LNCaP clone FGC (cell line): ENCODE data around the gene RAB8A.

Source experiments
- DNase-seq: peaks from one replicate; pipeline ENCODE4 v3.0.0-alpha.2; 2011; ENCODE audit warnings: low read depth
- H3K4me3 ChIP-seq: 2 replicates; pipeline ENCODE4 v1.5.1; 2011; ENCODE audit warnings: mild to moderate bottlenecking, low read depth, low read length, control low read depth
- TF ChIP-seq, protein P1 (sequence below): IDR thresholded peaks from 2 replicates; pipeline ENCODE4 v1.5.1; 2012; ENCODE audit warnings: mild to moderate bottlenecking; ENCODE audit not compliant: control insufficient read depth, insufficient read depth; ENCODE audit errors: extremely low read depth

Gene RAB8A

DNA sequence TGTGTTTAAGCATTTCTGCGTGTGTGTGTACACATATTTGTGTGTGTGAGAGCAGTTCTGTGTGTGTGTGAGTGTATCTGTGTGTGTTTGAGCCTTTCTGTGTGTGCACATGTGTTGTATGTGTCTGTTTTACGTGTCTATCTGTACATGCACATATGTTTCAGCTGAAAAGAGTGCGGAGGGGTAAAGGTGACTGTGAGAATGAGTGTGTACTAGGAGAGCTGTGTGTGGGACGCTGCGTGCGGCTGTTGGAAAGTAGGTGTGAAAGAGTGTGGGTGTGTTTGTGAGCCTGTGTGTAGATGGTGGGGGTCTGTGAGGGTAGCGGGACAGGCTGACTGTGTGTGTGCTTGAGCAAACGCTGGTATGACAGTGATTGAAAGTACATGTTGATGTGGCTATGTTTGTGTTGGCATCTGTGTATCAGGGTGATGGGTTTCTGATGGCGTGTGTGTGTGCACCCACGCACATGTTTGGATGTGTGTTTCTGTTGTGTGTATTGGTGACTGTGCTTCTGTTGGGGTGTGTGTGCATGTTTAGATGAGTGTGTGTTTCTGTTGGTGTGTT is 42.9 kb upstream of the RAB8A start:
- DNase-seq: no peak
- TF ChIP-seq, protein P1, sequence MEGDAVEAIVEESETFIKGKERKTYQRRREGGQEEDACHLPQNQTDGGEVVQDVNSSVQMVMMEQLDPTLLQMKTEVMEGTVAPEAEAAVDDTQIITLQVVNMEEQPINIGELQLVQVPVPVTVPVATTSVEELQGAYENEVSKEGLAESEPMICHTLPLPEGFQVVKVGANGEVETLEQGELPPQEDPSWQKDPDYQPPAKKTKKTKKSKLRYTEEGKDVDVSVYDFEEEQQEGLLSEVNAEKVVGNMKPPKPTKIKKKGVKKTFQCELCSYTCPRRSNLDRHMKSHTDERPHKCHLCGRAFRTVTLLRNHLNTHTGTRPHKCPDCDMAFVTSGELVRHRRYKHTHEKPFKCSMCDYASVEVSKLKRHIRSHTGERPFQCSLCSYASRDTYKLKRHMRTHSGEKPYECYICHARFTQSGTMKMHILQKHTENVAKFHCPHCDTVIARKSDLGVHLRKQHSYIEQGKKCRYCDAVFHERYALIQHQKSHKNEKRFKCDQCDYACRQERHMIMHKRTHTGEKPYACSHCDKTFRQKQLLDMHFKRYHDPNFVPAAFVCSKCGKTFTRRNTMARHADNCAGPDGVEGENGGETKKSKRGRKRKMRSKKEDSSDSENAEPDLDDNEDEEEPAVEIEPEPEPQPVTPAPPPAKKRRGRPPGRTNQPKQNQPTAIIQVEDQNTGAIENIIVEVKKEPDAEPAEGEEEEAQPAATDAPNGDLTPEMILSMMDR: no peak
- peak overlapping the region; percentile 67 for H3K4me3 ChIP-seq

DNA sequence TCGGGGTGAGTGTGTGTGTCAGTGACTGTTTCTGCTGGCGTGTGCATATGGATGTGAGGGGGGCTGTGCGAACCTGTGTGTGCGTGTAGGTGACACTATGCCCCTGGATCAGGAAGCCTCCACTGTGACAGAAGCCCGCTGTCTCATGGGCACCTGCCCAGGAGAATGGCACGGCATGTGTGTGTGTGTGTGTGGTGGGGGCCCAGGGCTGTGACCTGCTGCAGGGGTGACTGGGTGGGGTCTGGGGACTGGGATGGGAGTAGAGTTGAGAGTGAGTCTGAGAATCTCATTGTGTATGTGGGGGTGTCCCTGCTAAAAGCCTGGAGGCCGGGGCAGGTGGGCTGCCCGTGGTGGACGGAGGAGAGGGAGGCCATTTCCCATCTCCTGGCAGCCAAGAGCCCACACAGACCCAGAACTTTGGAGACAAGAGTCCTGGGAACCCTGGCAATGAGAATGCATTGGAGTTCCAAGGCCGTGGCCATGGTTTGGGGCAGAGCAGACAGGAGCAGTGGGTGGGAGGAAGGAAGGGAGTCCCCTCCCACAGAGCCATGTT is 41.8 kb upstream of the RAB8A start:
- no peak for DNase-seq
- H3K4me3 ChIP-seq: no peak overlapping the region
- TF ChIP-seq, protein P1: no peak

GRCh38 chr19:16070366-16070990 is 41.2 kb upstream of the RAB8A start:
- TF ChIP-seq, protein P1: no peak
- DNase-seq: no peak
- no peak overlapping the region for H3K4me3 ChIP-seq

GRCh38 chr19:16071072-16071691 is 40.5 kb upstream of the RAB8A start:
- no peak for DNase-seq
- TF ChIP-seq, protein P1: no peak
- no peak overlapping the region for H3K4me3 ChIP-seq

DNA sequence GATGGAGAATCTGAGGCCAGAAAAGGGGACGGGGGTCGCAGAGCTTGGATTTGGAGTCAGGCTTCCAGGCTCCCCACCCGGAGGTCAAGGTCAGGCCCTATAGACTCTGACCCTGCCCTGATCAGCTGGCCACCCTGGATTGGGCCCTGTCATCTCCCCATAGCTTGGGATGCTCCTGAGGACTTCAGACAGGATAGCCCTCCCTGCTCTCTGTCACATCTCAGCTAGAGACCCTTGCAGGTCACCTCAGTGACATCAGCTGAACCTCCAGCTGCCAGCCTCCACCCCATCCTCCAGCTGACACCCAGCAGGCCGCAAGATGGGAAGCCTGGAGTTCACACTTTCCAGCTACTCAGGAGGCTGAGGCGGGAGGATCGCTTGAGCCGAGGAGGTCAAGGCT is 38.2 kb upstream of the RAB8A start:
- no peak for DNase-seq
- TF ChIP-seq, protein P1: no peak
- no peak overlapping the region for H3K4me3 ChIP-seq

- no peak overlapping the region for H3K4me3 ChIP-seq
- TF ChIP-seq, protein P1: no peak
- no peak for DNase-seq
These were observed 37.7 kb upstream of the RAB8A start for GRCh38 chr19:16073988-16074387.
